Fibroblast of the aortic adventitia (primary cell): ENCODE results near the gene FAM117B. TPM values are rescaled to one million over a fixed set of nuclear protein-coding genes. Genes with fewer than 3 reads are reported as not detected.

Source experiments
- DNase-seq: peaks from one replicate; pipeline ENCODE4 v3.0.0-alpha.2; 2010; ENCODE audit warnings: low read depth
- H3K4me3 ChIP-seq: 2 replicates; pipeline ENCODE4 v1.5.1; 2011; ENCODE audit warnings: low read depth, mild to moderate bottlenecking, control low read depth, low read length, moderate library complexity
- total RNA-seq: library from RNA; depleted of rRNA; stranded (reverse); fragments of >200 nt; gene quantifications from 2 replicates; pipeline ENCODE4 v1.2.3, GENCODE V29; 2012; ENCODE audit warnings: low replicate concordance
- TF ChIP-seq, protein P1 (sequence below): IDR thresholded peaks from 2 replicates; pipeline ENCODE4 v1.5.1; 2011; ENCODE audit warnings: mild to moderate bottlenecking, low read length, control low read depth, inconsistent platforms; ENCODE audit not compliant: insufficient read depth

The FAM117B gene
- total RNA-seq, 1 donor, result 4.7 TPM

DNA sequence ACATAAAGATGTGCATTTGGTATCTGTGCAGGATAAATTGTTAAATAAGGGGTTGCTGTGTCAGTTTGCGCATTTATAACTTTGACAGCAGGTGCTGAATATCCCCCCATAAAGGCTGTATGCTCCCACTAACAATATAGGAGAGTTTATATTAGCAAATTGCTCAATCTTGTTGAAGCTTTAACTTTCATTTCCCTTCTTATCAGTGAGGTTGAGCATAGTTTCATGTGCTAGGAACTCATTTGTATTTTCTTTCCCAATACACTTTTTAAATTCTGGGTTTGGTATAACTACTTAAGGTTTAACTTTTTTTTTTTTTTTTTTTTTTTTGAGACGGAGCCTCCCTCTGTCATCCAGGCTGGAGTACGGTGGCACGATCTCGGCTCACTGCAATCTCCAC is 89.0 kb downstream of the FAM117B start:
- no peak overlapping the region for H3K4me3 ChIP-seq
- DNase-seq, result no peak
- TF ChIP-seq, protein P1, sequence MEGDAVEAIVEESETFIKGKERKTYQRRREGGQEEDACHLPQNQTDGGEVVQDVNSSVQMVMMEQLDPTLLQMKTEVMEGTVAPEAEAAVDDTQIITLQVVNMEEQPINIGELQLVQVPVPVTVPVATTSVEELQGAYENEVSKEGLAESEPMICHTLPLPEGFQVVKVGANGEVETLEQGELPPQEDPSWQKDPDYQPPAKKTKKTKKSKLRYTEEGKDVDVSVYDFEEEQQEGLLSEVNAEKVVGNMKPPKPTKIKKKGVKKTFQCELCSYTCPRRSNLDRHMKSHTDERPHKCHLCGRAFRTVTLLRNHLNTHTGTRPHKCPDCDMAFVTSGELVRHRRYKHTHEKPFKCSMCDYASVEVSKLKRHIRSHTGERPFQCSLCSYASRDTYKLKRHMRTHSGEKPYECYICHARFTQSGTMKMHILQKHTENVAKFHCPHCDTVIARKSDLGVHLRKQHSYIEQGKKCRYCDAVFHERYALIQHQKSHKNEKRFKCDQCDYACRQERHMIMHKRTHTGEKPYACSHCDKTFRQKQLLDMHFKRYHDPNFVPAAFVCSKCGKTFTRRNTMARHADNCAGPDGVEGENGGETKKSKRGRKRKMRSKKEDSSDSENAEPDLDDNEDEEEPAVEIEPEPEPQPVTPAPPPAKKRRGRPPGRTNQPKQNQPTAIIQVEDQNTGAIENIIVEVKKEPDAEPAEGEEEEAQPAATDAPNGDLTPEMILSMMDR, result no peak

DNA sequence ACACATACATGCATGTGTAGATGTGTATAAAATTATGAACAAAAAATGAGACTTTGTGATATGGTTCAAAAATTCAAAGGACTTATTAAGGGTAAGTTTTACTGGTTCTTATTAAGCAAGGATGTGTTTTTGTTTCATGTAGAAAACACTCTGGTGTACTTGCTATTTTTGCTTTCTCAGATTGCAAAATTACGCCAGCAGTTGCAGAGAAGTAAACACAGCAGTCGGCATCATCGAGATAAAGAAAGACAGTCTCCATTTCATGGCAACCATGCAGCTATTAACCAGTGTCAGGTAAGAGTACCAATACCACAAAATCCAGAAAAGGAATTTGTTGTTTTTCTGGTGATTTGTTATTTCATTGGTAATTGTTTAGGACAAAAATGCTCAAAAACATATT is 91.3 kb downstream of the FAM117B start:
- no peak for DNase-seq
- no peak overlapping the region for H3K4me3 ChIP-seq
- TF ChIP-seq, protein P1, result no peak

DNA sequence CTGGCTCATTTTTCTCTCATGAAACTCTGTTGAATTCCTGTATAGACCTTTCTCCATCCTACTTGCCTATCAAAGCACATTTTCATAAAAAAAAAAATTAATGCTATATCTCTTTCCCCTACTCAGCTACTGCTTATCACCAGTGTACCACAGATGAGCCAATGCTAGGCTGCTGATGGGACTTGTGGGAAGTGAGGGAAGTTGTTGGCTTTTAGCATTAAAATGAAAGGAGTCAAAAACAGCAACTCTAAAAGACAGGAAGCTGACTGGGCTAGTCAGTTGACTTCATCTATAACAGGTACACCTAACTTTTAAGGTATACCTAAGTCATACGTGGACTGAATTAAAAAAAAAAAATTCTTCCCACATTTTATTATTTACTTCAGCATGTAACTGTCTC is 102.1 kb downstream of the FAM117B start:
- DNase-seq, result no peak
- TF ChIP-seq, protein P1, result no peak
- H3K4me3 ChIP-seq, result no peak overlapping the region

DNA sequence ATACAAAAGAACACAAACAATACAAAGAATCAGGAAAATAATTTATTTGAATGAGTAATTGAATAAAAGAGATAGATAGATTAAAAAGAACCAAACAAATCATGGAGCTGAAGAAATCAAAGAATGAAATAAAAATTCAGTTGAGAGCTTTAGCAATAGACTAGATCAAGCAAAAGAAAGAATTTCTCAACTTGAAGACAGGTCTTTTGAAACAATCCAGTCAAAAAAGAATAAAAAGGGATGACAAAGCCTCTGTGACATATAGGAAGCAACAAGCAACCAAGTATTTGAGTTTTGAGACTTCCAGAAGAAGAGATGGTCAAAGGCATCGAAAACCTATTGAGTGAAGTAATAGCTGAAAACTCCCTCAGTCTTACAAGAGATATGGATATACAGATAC is 108.8 kb downstream of the FAM117B start:
- no peak overlapping the region for H3K4me3 ChIP-seq
- DNase-seq, result no peak
- TF ChIP-seq, protein P1, result no peak

DNA sequence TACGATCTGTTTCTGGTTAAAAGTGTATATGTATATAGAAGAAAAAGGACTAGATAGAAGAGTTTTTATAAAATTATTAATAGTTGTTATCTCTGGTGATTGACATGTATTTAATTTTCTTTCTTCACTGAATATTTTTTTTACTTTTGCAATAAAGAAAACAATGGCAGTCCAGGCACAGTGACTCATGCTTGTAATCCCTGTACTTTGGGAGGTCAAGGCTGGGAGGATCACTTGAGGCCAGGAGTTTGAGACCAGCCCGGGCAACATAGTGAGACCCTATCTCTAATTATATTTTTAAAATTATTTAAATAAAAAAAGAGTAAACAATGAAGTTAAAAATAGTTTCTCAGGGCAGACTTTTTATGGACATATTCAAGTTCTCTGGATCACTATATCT is 114.7 kb downstream of the FAM117B start:
- DNase-seq, result no peak
- no peak overlapping the region for H3K4me3 ChIP-seq
- TF ChIP-seq, protein P1, result no peak

DNA sequence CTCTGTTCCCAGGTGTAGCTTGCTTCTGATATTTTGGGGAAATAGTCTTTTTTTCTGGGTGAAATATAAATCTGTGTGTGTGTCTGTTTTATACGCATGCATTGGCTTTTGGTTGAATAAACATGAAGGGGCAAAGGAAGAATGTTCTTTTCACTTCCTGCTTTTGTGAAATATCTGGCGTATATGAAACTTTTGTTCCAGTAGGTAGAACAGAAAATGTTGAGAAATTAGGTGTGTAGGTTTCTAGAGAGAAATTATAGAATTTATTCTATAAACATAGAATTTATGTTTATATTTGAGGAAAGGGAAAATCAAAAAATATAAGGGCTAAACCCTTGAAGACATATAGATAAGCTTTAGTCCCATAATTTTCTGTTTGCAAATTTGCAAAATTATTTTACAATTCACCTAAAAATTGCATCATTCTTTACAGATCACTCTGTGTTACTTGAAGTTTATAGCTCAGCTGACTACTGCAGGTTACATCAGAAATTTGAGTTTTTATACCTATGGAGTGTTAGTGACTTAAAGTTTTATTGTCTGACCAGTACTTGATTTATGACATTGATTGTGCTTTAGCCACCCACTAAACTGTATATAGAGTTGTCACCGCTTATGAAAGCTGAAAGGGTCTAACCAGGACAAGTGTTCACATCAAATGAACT is 116.1 kb downstream of the FAM117B start:
- no peak for DNase-seq
- no peak overlapping the region for H3K4me3 ChIP-seq
- TF ChIP-seq, protein P1, result no peak

DNA sequence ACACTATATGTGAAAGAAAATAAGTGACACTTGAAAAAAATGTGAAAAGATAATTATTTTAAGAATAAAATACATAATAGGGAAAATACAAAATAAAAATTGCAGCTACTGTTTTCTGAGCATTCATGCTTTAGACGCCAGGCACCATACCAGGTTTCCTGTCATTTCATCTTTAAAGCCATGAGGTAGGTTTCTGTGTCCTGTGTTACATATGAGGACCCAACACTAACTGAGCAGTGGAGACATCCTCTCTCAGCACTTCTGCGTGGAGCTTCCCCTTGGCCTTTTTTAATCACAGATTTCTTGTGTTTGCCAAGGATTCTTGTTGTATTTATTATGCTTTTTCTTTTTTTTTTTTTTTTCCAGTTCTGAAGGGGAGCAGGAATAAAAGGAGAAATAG is 117.3 kb downstream of the FAM117B start:
- DNase-seq, result no peak
- TF ChIP-seq, protein P1, result no peak
- H3K4me3 ChIP-seq, result no peak overlapping the region
